IPS DF 4.7 (cell line): ENCODE data around the gene TMEM63C.
"Not testable (repeated sequence)": the region's sequence is repeated elsewhere in the genome, so short reads cannot be mapped to it uniquely, and the experiment has no call there.

Experiments used
- DNase-seq: peaks from one replicate; pipeline ENCODE4 v3.0.0-alpha.2; 2013; ENCODE audit warnings: low spot score; ENCODE audit errors: extremely low read depth

The TMEM63C gene

GRCh38 chr14:77275601-77276017 is 94.0 kb downstream of the TMEM63C start:
- no peak for DNase-seq

GRCh38 chr14:77276295-77276935 is 94.8 kb downstream of the TMEM63C start:
- DNase-seq, result no peak

GRCh38 chr14:77276959-77277358 is 95.4 kb downstream of the TMEM63C start:
- no peak for DNase-seq

- DNase-seq, result no peak
These were observed 97.0 kb downstream of the TMEM63C start for GRCh38 chr14:77278461-77279230.

- DNase-seq, result no peak
These were observed 98.1 kb downstream of the TMEM63C start for GRCh38 chr14:77279719-77280118.

GRCh38 chr14:77280921-77281320 is 99.3 kb downstream of the TMEM63C start:
- not testable (repeated sequence) for DNase-seq

GRCh38 chr14:77281852-77282410 is 100.3 kb downstream of the TMEM63C start:
- no peak for DNase-seq

- DNase-seq, result no peak
These were observed 102.5 kb downstream of the TMEM63C start for GRCh38 chr14:77284066-77284465.

- DNase-seq, result no peak
These were observed 102.9 kb downstream of the TMEM63C start for GRCh38 chr14:77284466-77284865.

GRCh38 chr14:77286576-77286975 is 105.0 kb downstream of the TMEM63C start:
- no peak for DNase-seq

- no peak for DNase-seq
These were observed 109.1 kb downstream of the TMEM63C start for GRCh38 chr14:77290705-77291104.

GRCh38 chr14:77296155-77296554 is 114.6 kb downstream of the TMEM63C start:
- DNase-seq, result no peak

GRCh38 chr14:77296906-77297305 is 115.3 kb downstream of the TMEM63C start:
- no peak for DNase-seq

GRCh38 chr14:77299771-77300170 is 118.2 kb downstream of the TMEM63C start:
- no peak for DNase-seq

- DNase-seq, result peak; percentile 58
These were observed 119.5 kb downstream of the TMEM63C start for GRCh38 chr14:77301103-77301502.

- DNase-seq, result no peak
These were observed 121.3 kb downstream of the TMEM63C start for GRCh38 chr14:77302926-77303325.

- DNase-seq, result no peak
These were observed 122.0 kb downstream of the TMEM63C start for GRCh38 chr14:77303417-77304156.

GRCh38 chr14:77305696-77306095 is 124.1 kb downstream of the TMEM63C start:
- DNase-seq, result no peak

GRCh38 chr14:77306416-77306815 is 124.8 kb downstream of the TMEM63C start:
- DNase-seq, result no peak

GRCh38 chr14:77306851-77307496 is 125.4 kb downstream of the TMEM63C start:
- DNase-seq, result no peak
